Brain pericyte (primary cell): ENCODE measurements around the gene MCIDAS.

Experiments
- DNase-seq: peaks from one replicate; pipeline ENCODE4 v3.0.0-alpha.2; 2012; ENCODE audit warnings: low read depth, low spot score

MCIDAS gene

DNA sequence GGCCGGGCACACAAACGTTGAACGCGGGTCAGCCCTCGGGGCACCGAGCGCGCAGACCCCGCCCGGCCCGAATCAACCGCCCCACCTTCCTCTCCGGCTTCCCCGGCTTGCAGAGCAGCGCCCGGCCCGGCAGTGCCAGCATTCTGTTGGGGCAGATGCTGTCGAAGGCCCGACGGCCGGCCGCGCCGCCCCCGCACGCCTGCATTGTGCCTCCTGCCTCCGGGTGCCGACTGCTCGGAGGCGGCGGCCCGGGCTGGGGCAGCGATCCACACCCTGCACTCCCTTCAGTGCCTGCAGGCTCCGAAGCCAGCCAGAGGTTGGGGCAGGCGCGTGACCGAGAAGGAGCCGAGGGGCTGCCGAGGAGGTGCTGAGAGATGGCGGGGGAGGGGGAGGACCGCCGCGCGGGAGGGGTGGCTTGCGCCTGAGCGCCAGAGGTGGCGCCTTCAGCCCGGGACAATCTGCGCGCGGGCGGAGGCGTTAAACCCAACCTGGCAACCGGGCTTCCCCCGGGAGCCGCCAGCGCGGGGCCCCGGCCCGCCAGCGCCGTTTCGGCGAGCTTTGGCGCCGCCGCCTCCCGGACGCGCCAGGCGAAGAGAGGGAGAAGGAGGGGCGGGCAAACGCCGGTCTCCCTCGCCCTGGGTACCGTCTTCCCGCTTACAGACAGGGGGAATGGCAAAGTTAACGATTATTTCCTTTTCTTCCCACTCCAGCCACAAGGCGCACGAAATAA lies at the start of gene MCIDAS:
MCIDAS (minus strand) TSS at position 382 of the 730 bp plus-strand sequence; CDS start at position 205, 177 bp downstream.
- DNase-seq = no peak

GRCh38 chr5:55276771-55277170 lies 49.7 kb upstream of the MCIDAS start:
- DNase-seq = no peak

GRCh38 chr5:55258339-55258738 lies 31.2 kb upstream of the MCIDAS start:
- DNase-seq = no peak

DNA sequence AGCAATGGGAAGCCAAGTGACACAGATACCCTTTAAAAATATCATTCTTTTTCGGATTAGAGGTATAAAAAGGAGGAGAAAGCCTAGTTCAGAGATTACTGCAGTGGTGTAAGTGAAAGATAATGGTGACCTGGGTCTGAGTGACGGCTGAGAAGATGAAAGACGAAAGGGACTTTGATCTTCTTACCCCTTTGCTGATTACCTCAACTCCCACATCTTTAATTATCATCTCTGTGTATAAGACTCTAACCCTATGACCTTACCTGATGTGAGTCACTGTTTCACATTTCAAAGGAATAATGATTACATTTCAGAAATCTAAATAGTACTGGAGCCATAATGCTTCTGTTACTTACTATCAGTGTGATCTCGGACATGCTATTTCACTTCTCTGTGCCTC lies 27.7 kb upstream of the MCIDAS start:
- DNase-seq = no peak

DNA sequence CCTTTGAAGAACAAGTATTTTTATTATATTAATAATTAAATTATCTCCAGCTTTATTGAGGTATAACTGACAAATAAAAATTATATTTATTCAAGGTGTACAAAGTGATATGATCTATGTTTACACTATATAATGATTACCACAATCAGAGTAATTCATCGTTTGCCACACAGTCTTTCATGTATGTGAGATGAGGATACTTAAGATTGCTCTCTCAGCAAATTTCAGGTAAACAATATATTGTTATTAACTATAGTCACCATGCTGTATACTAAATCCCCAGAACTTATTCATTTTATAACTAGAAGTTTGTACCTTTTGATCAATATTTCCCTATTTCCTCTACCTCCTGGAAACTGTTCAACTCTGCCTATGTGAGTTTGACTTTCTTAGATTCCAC lies 22.9 kb upstream of the MCIDAS start:
- no peak for DNase-seq

GRCh38 chr5:55241746-55242145 lies 14.6 kb upstream of the MCIDAS start:
- no peak for DNase-seq

DNA sequence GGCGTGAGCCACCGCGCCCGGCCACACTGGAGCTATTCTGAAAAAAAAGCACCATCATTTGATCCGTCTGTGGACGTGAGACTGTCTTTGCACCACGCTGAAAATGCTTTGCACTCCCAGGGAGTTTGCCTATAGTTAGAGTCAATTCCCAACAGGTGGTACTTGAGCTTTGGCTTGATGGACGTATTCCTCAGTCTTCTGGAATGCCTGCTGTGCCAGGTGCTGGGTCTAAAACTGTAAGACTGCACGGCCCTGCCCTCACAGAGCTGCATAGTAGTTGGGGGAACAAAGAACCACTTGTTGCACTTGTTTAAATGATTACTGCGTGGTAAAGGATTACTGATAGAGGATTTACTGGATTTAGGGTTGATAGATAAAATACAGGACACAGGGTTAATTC lies 9.7 kb upstream of the MCIDAS start:
- DNase-seq = no peak

- no peak for DNase-seq
These were observed 7.1 kb upstream of the MCIDAS start for GRCh38 chr5:55234121-55234700.

DNA sequence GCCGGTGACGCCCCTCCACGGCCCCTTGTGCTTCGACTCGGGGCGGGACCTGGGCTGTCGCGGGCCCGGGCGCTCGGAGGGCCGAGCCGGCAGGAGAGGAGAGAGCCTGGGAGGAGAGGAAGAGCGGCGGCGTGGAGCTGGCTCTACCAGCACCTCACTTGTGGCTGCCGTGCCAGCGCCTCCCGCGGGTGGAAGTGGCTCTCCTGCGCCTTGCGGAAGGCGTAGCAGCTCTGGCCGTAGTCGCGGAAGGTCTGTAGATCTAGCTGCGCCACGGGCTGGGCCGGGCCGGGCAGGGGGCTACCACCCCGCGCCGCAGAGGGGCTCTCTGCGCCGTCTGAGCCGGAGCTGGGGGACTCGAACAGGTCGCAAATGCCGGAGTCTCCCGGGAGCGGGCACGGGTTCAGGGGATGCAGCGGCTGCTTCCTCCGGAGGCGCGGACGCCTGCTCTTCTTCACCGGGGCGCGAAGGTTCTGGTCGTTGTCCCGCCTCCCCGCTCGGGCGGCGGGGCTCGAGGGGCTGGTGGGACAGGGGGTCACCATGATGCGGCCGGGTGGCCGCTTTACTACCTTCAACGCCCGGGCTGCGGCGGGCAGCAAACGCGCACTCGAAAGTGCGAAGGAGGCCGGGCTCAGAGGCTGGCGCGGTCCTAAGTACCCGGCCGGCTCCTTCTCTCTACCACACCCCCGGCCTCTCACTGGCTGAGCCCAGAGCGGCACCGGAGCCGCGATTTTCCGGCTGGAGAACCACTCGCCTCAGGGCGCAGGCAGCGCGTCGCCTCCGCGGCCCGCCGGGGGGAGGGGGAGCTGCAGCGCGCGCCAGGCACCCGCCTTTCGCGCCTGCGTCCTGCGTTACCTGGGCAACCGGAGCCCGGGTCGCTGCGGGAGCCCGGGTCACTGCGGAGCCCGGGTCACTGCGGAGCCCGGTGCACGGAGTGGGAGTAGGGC lies 6.1 kb upstream of the MCIDAS start, which contains the start of gene CCNO:
CCNO (minus strand) TSS at position 624 of the 944 bp plus-strand sequence; CDS start at position 539, 85 bp downstream.
- DNase-seq = no peak

GRCh38 chr5:55232271-55232984 lies 5.3 kb upstream of the MCIDAS start:
- no peak for DNase-seq

- no peak for DNase-seq
These were observed 4.8 kb upstream of the MCIDAS start for GRCh38 chr5:55231919-55232270.

DNA sequence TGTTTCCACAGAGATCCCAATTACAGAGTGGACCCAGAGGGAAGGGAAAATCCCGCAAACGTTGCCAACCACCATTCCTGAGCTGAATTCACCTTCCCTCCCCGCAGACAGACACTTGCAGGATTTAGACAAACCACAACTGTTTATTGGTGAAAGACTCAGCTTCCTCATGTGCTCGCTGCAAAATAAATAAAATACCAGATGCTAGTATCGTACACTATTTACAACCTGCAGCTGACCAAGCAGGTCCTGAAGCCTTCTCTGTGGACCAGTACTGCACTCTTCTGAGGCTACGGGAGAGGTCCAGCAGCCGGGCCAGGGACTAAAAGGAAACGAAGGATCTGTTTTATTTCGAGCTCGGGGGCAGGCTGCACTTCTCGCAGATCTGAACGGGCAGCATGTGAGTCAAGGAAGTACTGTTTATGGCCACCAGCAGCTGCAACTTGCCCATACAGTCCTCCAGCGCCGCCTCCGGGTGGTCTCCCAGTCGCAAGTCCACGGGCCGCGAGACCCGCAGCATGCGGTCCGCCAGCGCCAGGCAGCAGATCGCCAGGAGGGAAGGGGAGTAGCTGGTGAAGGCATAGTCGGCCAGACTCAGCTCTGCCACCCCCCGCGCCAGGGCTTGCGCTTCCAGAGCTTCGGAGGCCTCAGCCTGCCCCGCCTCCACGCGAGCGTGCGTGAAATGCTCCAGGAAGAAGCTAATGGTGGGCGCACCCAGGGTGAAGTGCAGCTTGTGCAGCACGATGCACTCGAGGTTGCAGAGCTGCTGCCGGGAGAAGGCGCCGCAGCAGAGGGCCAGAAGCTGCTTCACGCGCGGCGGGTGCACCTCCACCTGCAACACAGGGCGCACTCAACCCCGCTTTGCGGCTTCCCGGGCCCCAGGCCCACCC lies 4.2 kb upstream of the MCIDAS start:
- DNase-seq = no peak

GRCh38 chr5:55230086-55230629 lies 3.0 kb upstream of the MCIDAS start:
- DNase-seq = no peak

DNA sequence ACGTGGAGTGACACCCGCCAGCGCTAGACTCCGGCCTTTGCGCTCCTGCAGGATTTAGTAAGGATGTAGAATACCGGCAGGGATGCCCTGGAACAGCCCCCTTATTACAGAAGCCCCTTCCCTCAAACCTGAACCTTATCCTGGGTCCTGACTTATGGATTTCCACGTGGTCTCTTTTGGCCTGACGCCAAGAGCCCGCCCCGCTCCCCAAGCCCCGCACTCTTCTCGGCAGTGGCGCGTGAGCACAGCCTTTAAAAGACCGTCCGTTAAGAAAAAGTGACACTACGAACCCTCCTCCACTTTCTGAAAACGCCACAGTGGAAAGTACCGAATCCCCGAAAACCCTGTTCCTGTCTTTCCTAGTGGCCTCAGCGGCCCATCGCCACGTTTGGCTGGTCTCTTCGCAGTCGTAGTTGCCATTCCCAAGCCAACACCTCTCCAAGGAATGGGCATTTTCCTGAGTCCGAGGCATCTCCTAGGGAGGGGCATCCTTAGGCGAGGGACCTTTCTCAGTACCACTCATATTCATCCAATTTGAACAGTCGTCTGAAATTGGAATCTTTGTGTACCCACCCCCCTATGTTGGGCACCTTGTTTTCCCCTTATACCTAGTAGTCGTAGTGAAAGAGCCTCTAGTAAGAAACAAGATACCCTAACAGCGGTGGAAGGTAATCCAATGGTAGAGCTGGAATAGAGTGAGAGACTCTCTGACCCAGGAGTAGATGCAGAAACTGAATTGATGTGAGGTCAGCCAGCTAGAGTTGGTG lies 732 bp upstream of the MCIDAS start:
- DNase-seq = no peak

- no peak for DNase-seq
These were observed 835 bp downstream of the MCIDAS start for GRCh38 chr5:55226027-55226933.

DNA sequence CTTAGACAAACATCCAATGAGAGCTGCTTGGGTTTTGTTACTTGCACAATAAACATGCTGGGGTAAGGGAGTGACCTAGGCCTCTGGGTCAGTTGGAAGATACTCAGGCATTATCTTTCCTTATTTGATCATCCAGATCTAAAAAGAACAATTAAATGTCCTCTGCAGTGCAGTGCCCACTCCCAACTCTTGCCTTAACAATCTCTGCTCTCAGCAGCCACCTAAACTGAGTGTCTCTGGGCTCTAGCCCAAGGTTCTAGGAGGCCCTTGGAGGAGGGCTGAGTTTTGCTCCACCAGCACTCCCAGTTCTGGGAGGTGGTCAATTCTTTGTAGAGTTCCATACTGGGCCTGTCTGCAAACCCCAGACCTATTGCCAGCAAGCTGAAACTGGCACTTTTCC lies 1.8 kb downstream of the MCIDAS start:
- DNase-seq = no peak

GRCh38 chr5:55223812-55224240 lies 3.3 kb downstream of the MCIDAS start:
- DNase-seq = no peak

GRCh38 chr5:55222985-55223811 lies 3.9 kb downstream of the MCIDAS start:
- DNase-seq = no peak
